GM23338 (cell line): Measurements from ENCODE around the gene PRKD1. TPM values are rescaled to one million over a fixed set of nuclear protein-coding genes. Genes with fewer than 3 reads are reported as not detected.

Experiments used
- ATAC-seq: fragments of 200-7000 bp; cut with Tn5 transposase; 3 replicates; pipeline ENCODE4 v1.9.1; 2020
- DNase-seq: peaks from one replicate; pipeline ENCODE4 v3.0.0-alpha.2; 2015; ENCODE audit warnings: low spot score
- H2AFZ ChIP-seq: fragments of 200-600 bp; sonication (generic); 2 replicates; pipeline ENCODE4 v1.8.0; 2016; ENCODE audit warnings: antibody characterized with exemption, mild to moderate bottlenecking, moderate library complexity
- H3F3A ChIP-seq: fragments of 200-600 bp; sonication (generic); replicated peaks from 2 replicates; pipeline ENCODE4 v1.8.0; 2017; ENCODE audit warnings: antibody characterized with exemption, mixed run types, low read depth
- H3K27ac ChIP-seq: fragments of 200-600 bp; sonication (generic); 2 replicates; pipeline ENCODE4 v1.6.1; 2016; ENCODE audit warnings: low read depth
- H3K27me3 ChIP-seq: fragments of 200-600 bp; sonication (generic); 2 replicates; pipeline ENCODE4 v1.8.0; 2016; ENCODE audit warnings: mild to moderate bottlenecking, mixed run types, moderate library complexity; ENCODE audit not compliant: insufficient read depth
- H3K36me3 ChIP-seq: fragments of 200-600 bp; sonication (generic); 2 replicates; pipeline ENCODE4 v1.8.0; 2016; ENCODE audit warnings: mild to moderate bottlenecking; ENCODE audit not compliant: insufficient read depth
- H3K4me1 ChIP-seq: fragments of 200-600 bp; sonication (generic); 2 replicates; pipeline ENCODE4 v1.8.0; 2016; ENCODE audit warnings: mild to moderate bottlenecking, moderate library complexity; ENCODE audit not compliant: insufficient read depth
- H3K4me2 ChIP-seq: fragments of 200-600 bp; sonication (generic); 2 replicates; pipeline ENCODE4 v1.7.1; 2017; ENCODE audit warnings: mixed run types
- H3K4me3 ChIP-seq: fragments of 200-600 bp; sonication (generic); 2 replicates; pipeline ENCODE4 v1.6.1; 2016; ENCODE audit warnings: mixed run types
- H3K79me2 ChIP-seq: fragments of 200-600 bp; sonication (generic); replicated peaks from 2 replicates; pipeline ENCODE4 v1.8.0; 2017; ENCODE audit warnings: mild to moderate bottlenecking; ENCODE audit not compliant: insufficient read depth
- H3K9me2 ChIP-seq: fragments of 200-600 bp; sonication (generic); 2 replicates; pipeline ENCODE4 v1.8.0; 2017; ENCODE audit not compliant: insufficient read depth
- H4K20me1 ChIP-seq: fragments of 200-600 bp; sonication (generic); replicated peaks from 2 replicates; pipeline ENCODE4 v1.8.0; 2017; ENCODE audit warnings: mild to moderate bottlenecking; ENCODE audit not compliant: insufficient read depth
- H3K27ac Mint-ChIP-seq: 2 replicates; pipeline ENCODE4 v1.8.0; 2020; ENCODE audit warnings: inconsistent platforms, mild to moderate bottlenecking, moderate library complexity, mixed read lengths
- H3K27me3 Mint-ChIP-seq: 3 replicates; pipeline ENCODE4 v1.8.0; 2022; ENCODE audit warnings: low read depth, mild to moderate bottlenecking, moderate library complexity, mixed read lengths, inconsistent platforms; ENCODE audit not compliant: insufficient read depth, poor library complexity
- H3K36me3 Mint-ChIP-seq: 3 replicates; pipeline ENCODE4 v1.8.0; 2021; ENCODE audit warnings: low read depth, mild to moderate bottlenecking, inconsistent platforms, moderate library complexity, mixed read lengths
- H3K4me1 Mint-ChIP-seq: 3 replicates; pipeline ENCODE4 v1.8.0; 2020; ENCODE audit warnings: mild to moderate bottlenecking, inconsistent platforms, mixed read lengths
- H3K4me3 Mint-ChIP-seq: 3 replicates; pipeline ENCODE4 v1.8.0; 2021; ENCODE audit warnings: moderate library complexity, mild to moderate bottlenecking, inconsistent platforms, mixed read lengths
- H3K9me3 Mint-ChIP-seq: 3 replicates; pipeline ENCODE4 v1.8.0; 2020; ENCODE audit warnings: moderate library complexity, mild to moderate bottlenecking, inconsistent platforms, mixed read lengths
- CTCF ChIP-seq, 2 experiments: fragments of 200-600 bp in 1 of 2; sonication (generic) in 1 of 2; conservative IDR thresholded peaks; 2 replicates each; pipeline versions ENCODE4 v1.5.1 to v1.6.1; 2016 to 2017; ENCODE audit warnings: antibody characterized with exemption in 2 of 2, low read depth in 2 of 2, mild to moderate bottlenecking in 2 of 2, moderate library complexity in 1 of 2
- ETS1 ChIP-seq: IDR thresholded peaks from 2 replicates; pipeline ENCODE4 v1.6.1; 2016; ENCODE audit warnings: antibody characterized with exemption
- EZH2phosphoT487 ChIP-seq: fragments of 200-600 bp; sonication (generic); IDR thresholded peaks from one replicate; pipeline ENCODE4 v1.8.1; 2018; ENCODE audit warnings: antibody characterized with exemption; ENCODE audit not compliant: unreplicated experiment
- JUNB ChIP-seq: IDR thresholded peaks from one replicate; pipeline ENCODE4 v1.6.1; 2016; ENCODE audit warnings: antibody characterized with exemption; ENCODE audit not compliant: unreplicated experiment
- NANOG ChIP-seq: IDR thresholded peaks from 2 replicates; pipeline ENCODE4 v1.6.1; 2016; ENCODE audit warnings: antibody characterized with exemption, borderline replicate concordance
- REST ChIP-seq: IDR thresholded peaks from one replicate; pipeline ENCODE4 v1.6.1; 2018; ENCODE audit warnings: antibody characterized with exemption; ENCODE audit not compliant: unreplicated experiment
- ZNF114 ChIP-seq: fragments of 250-450 bp; sonication (Bioruptor Pico); IDR thresholded peaks from 2 replicates; pipeline ENCODE4 v1.5.0; 2020; ENCODE audit warnings: mild to moderate bottlenecking, moderate library complexity
- ZNF462 ChIP-seq: fragments of 250-450 bp; sonication (Bioruptor Pico); IDR thresholded peaks from 2 replicates; pipeline ENCODE4 v1.5.0; 2020; ENCODE audit warnings: mild to moderate bottlenecking, moderate library complexity
- polyA plus RNA-seq: library from polyadenylated mRNA; unstranded; fragments of >200 nt; fragmentation: Nextera tagmentation; extraction: Ambion mirVana; gene quantifications from 2 replicates; pipeline ENCODE4 v1.2.1, GENCODE V29; 2016
- total RNA-seq: library from RNA; depleted of rRNA; stranded (reverse); fragments of >200 nt; shearing (Covaris generic); gene quantifications from 2 replicates; pipeline ENCODE4 v1.2.3, GENCODE V29; 2014

PRKD1 gene
- total and polyA plus RNA-seq, 2 experiments from 2014 or later: 3.1 to 9.7 TPM

GRCh38 chr14:29940482-29940881, 12.8 kb upstream of the PRKD1 start (continued):
- TF ChIP-seq ETS1 (no peak), EZH2phosphoT487 (no peak), REST (no peak), NANOG (no peak)

GRCh38 chr14:29937116-29937515, 9.5 kb upstream of the PRKD1 start:
- Histone ChIP-seq H3K4me3 (no peak overlapping the region), H2AFZ (no peak overlapping the region), H3K36me3 (no peaks in the 10 kb centered on the region), H4K20me1 (no peaks in the 10 kb centered on the region), H3K4me1 (peaks cover 15% of the 10 kb centered on the region), H3K4me2 (no peak overlapping the region), H3K27me3 (peaks cover 30% of the 10 kb centered on the region), H3K27ac (no peak overlapping the region), H3F3A (no peaks in the 10 kb centered on the region), H3K9me2 (no peaks in the 10 kb centered on the region), H3K79me2 (no peaks in the 10 kb centered on the region)
- DNase-seq (no peak), ATAC-seq (no peak)
- TF ChIP-seq JUNB (no peak), CTCF (conservative IDR thresholded peaks at IDR 0.05; ENCODE audit: low read depth in 2 of 2) (no peak), ZNF462 (CRISPR knock-in tag) (no peak), ZNF114 (no peak)
- H3K36me3 Mint-ChIP-seq: peaks cover 3% of the 10 kb centered on the region; the same call in 2 of the 3 replicates
- peaks cover 3% of the 10 kb centered on the region; the same call in 1 of the 3 replicates for H3K9me3 Mint-ChIP-seq
- no peak overlapping the region for H3K4me3 Mint-ChIP-seq
- no peak overlapping the region for H3K27ac Mint-ChIP-seq
- H3K4me1 Mint-ChIP-seq: peaks cover 29% of the 10 kb centered on the region
- H3K27me3 Mint-ChIP-seq: peaks cover 11% of the 10 kb centered on the region
